ENCODE results near the gene STX16.

STX16 gene

DNA sequence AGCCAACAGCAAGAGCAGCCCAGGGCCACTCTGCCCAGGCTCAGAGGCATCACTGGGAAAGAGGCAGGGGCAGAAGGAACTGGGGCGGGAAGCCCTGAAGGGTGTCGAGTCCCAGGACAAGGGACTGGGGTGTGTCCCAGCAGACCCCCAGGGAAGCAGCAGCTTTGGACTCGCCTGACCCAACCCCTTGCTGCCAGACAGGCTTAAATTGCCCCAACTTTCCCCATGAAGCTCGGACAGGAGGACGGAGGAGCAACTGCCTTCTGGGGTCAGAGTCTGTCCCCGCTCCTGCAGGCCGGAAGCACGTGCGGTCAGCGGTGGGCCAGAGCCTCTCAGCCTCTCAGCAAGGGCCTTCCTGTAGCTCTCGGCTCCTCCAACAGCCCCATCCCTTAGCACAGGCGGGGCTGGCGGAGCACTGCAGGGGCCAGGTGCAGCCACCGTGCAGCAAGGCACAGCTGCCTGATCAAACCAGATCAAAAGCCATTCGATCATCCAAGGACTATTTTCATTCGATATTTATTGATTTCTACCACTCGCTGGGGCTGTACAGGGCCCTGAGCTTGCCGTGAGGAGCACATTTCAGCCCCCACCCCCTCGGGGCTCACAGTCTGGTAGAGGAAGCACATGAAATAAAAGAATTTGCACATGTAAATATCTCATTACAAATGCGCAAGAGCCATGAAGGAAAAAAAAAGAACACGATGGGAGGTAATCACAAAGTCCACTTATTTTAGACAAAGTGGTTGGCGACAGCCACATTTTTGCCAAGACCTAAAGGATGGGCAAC is 31.8 kb upstream of the STX16 start:
- no peak for DNase-seq

DNA sequence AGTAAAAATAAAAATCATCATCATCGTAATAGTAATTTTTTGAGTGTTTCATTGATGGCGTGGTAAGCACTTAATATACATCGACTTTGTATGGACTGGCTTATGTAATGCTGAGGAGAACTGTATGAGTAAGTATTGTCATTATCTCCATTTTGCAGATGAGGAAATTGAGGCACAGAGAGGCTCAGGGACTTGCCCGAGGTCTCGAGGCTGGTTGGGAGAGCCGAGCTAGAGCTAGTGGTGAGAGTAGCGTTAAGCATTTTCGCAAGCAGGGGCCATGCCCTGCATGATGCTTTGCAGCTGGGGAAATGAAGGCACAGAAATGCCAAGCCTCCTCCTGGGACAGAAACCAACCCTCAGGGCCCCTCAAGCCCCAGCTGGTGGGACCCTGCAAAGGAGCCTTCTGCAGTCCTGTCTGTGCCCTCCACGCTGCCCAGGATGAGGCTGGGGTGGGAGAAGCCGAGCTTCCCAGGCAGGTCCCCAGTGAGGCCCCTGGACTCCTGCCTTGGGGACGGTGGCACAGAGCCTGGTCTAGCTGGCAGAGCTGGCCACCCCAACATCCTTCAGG is 31.1 kb upstream of the STX16 start:
- no peak for DNase-seq

DNA sequence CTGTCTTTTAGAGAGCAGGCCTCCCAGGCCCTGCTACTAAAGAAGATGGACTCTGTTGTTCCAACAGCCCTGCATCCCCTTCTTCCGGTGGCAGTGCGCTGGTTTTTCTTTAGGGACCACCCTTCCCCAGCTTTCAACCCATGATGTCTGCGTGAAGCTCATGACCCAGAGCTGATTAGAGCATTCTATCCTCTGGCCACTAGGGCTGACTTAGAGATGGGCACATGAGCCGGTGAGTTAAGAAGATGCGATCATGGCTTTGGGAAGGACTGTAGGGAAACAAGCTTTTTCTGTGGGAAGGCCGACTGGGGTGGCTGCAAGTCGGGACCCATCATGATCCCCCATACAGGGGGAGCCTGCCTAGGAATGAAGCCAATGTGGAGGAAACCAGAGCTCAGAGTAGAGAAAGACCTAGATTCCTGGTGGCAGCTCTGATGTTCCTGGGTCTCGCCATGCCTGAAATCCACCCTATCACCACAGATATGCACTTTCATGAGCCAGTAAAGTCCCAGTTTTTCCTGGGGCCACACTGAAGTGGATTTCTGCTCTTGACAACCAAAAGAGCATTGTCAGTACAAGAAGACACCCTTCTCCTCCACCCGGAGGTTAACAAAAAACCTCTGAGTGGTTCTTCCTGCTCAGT is 29.1 kb upstream of the STX16 start:
- DNase-seq, result no peak

DNA sequence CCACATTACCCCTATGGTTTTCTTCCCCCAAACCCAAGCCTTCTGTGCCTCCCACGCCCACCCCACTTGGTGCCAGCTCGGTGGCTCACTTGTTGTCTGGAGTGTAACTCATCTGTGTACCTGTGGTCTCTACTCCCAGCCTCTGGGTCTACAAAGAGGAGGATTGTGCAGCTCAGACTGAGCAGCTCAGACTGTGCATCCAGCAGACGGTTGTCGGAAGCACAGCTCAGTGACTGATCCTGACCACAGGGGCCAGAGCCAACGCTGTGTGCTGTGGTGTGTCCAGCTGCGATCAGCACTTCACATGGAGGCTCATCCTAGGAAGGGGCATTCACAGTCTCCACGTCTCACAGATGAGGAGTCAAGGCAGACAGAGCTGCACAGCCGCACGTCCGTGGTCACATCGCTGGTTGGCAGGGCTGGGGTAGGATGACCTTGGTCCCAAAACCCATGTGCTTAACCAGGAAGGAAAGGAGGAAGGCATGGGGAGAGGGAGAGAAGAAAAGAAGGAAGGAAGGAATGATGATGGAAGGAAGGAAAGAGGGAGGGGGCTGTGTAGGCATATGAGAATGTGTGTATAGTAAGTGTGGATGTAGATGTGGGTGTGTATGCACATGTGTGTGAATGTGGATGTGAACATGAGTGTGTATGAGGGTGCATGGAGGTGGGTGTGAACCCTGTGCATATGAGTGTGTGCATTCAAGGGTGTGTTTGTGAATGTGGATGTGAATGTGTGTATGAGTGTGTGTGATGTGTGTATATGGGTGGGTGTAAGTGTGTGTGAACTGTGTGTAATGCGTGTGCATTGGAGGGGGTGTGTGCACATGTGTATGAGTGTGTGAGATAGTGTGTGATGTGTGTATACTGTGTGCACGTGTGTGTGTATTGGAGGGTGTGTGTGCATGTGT is 28.2 kb upstream of the STX16 start:
- no peak for DNase-seq

DNA sequence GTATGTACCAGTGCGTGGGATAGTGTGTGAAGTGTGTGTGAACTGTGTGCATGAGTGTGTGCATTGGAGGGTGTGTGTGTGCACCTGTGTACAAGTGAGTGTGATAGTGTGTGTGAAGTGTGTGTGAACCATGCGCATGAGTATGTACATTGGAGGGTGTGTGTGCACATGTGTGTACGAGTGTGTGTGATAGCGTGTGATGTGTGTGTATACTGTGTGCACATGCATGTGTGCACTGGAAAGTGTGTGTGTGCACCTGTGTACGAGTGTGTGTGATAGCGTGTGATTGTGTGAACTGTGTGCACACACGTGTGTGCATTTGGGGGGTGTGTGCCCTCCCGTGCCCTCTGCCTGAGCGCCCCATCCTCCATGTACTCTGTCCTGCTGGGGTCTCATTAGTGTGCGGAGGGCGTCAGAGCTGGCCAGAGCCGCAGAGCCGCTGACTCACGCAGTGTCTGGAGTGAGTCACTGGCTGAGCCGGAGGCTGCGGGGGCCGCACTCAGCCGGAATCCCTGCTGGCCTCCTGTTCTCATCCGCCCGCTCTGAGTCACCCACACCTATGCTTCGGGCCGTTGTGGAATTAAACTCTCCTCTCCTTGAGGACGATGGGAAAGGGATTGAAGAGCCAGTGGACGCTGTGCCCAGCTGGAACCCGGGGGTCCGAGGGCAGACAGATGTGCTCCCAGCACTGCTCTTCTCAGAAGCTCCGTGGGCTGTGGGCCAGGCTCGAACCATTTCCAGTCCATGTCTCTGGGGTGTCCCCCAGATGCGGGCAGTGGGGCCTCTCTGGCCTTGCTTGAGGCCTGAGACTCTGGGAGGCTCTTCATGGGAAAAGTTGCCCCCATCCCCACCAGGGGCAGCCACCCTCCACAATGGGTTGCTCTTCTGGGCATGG is 27.3 kb upstream of the STX16 start:
- peak; percentile 78 for DNase-seq

DNA sequence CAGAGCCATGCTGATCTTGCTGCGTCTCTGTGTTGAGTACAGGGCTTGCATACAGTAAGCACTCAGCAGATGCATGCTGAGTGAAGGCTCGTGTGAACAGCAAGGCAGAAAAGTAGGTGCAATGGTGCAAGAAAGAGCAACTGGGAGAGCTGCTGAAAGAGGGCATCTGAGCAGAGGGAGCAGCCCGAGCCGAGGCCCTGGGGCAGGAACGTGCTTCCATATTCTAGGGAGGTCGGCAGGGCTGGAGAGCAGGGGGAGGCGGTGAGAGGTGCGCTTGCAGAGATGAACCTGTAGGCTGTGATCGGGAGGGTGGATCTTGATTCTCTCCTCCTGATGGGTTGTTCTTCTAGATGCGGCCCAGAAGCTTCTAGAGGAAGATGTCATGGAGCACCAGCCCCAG is 26.4 kb upstream of the STX16 start:
- DNase-seq, result no peak

DNA sequence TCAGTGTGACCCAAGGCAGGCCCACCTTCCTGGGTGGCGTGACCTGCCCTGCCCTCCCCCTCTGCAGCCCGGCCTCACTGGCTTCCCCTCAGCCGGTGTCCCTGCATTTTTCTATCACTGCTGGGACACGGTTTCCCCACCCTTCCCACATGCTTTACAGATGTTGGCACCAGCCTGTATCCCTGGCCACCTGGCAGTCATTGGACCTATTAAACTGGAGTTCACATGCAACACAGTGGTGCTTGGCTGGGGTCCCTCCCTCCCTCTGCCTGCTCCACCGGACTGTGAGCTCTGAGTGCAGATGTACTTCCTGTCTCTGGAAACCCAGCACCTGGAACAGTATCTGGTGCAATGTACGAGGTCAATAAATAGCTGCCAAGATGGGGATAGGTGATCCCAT is 25.5 kb upstream of the STX16 start:
- DNase-seq, result no peak

DNA sequence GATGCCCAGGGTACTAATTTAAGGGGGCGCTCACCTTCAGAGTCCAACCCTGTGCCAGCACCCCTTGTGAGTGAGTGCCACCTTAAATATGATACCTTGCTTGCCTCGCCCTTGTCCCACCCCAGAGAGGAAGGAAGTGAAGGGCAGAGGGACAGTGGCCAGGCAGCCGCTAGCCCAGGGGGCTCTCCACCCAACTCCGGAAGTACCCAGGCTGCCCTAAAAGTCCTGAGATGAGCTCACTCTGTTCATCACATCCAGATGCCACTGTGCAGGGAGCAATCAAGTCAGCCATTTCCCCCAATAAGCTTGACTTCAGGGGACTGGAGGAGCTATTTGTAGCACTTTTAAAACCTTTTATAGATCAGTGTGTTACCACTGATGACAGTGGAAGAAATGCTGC is 25.0 kb upstream of the STX16 start:
- DNase-seq, result no peak

DNA sequence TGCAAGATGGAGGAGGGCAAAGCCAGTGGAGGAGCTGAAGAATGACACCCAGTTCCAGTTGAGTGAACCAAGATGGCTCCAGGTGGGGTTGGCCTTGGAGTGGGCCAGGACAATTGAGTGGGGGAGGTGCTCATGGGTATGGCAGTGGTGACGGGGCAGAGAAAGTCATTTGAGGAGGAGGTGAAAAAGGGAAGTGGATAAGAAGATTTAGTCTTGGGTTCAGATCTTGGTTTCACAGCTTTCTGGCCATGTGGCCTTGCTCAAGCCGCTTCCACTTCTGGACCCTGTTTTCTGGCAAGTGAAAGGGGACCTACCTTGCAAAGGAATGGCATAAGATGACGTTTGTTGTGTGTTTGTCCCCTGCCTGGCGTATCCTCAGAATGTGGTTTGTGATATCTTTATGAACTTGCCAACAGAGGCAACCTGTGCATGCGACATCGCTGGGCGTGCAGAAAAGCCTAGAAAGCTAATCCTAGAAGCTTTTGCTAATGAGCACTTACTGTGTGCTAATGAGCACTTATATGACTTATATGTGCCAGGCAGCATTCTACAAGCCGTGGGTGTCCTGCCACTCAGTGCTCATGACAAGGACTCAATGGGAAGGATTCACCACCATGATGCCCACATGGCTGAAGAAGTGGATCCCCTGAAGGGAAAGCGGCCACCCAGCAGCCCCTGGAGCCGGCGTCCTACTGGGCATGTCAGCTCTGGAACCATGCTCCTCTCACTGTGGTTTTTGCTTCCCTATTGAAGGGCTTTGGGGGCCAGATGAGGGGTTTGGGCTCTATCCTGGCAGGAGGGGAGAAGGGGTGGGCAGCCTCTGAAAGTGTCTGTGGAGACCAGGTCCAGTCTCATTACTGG is 23.6 kb upstream of the STX16 start:
- no peak for DNase-seq

DNA sequence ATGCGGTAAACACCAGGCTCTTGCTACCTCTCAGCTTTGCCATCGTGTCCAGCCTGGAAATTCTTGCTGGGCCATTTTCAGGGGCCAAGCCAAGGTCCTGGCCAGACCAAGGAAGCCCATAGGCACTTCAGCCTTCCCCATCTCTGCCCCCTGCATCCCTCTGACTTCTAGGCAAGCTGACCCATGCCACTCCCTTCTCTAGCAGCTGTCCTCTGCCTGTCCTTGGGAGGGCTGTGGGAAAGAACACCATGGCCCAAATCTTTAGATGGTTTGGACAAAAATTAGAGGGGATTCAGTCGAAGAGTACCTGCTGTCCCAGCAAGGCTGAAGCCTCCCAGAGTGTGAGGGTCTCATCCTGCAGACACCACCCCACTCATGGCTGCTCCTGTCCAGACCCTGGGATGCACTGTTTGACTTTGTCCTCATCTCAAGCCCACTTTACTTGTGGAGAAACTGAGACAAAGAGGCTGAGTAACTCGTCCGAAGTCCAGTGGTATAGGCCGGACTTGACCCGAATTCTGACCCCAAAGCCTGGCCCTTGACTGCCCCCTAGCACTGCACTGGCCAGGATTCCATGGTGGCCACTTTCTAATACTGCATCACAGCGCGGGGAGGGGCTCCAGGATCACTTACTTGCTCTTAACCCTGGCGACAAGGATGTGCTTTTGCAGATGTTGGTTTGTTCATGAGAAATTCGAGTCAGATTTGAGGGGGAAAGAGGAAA is 22.4 kb upstream of the STX16 start:
- no peak for DNase-seq

DNA sequence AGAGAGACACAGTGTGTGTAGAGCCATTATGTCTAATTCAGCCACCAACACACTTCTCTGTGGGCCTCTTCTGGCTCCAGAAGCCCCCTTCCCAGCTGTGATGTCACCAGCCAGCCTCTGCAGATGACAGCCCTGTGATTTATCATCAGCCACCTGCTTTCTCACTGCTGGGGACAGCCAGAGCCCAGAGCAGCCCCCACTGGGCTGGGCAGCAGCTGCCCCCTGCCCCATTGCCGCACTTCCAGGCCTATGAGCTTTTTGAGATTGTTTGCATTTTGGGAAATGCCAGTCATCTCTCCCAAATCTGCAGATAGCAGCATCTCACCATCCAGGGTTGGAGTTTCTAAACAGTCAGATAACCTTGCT is 21.9 kb upstream of the STX16 start:
- peak; percentile 76 for DNase-seq

DNA sequence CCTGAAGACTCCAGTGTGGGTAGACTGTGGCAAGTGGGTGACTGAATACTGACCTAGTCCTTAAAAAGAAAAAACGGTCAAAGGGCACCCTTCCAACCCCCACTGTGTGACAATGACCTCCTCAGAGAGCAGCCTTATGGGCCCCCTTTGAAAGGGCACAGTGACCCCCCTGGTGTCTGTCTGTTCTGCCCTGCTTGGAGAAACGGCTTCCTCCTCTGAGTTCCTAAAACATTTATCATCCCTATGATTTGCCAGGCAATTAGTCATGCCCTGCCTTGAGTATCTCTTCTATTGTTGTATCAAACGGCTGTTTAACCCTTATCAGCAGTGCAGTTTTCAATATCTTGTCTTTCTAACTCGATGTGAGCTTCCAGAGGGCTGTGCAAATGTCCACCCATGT is 21.0 kb upstream of the STX16 start:
- no peak for DNase-seq

DNA sequence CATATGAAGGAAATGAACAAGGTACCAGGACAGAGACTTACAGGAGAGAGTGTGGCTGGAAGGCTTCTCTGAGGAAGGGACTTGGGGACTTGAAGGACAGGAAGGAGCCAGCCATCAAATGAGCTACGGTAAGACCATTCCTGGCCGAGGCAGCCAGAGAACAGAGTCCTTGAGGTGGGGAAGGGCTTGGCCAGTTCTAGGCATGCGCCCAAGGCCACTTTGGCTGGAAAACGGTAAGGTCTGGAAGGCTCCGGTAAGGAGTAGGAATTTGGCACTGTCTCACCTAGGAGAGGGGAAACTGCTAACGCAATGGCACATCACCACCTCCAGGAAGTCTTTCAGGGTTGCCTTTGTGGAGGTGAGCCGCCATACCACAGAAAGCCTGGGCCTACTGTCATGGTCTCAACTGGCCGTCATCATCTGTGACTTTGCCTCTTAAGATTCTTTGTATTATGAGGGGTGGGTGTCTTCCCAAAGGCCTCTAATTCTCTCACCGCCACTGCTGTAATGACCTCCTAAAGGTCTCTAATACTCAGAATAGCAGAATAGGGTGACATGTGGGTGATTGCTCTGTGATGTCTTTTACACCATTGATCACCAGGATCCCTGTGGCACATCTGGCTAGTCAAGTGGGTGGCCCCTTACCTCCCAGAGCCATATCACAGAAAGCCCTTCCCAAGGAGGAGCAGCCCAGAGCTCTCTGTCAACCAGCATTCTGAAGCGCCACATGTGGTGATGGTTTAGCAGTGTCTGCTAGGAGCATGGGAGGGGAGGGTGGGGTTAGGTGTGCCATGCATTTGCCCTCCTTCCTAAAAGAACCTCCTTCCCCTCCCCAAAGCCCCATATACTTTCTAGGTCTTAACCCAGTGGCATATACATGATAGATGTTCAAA is 17.7 kb upstream of the STX16 start:
- DNase-seq, result no peak

DNA sequence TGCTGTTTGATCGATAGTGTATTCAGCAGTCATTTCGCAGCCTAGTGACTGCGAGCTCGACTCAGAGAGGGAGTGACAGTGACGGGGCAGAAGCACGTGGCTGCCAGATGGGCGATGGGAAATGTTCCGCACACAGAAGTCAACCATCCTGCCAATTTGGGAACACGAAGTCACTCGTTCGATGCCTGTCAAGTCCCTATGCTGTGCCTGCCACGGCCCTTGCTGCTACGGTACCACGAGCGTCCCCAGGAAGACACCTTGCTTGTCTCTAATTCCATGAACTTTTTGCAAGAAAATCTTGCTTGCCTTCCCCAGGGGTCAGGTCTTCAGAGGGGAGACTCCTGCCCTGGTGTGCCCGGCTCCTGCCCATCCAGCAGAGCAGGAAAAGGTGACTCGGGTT is 17.0 kb upstream of the STX16 start:
- DNase-seq, result no peak

DNA sequence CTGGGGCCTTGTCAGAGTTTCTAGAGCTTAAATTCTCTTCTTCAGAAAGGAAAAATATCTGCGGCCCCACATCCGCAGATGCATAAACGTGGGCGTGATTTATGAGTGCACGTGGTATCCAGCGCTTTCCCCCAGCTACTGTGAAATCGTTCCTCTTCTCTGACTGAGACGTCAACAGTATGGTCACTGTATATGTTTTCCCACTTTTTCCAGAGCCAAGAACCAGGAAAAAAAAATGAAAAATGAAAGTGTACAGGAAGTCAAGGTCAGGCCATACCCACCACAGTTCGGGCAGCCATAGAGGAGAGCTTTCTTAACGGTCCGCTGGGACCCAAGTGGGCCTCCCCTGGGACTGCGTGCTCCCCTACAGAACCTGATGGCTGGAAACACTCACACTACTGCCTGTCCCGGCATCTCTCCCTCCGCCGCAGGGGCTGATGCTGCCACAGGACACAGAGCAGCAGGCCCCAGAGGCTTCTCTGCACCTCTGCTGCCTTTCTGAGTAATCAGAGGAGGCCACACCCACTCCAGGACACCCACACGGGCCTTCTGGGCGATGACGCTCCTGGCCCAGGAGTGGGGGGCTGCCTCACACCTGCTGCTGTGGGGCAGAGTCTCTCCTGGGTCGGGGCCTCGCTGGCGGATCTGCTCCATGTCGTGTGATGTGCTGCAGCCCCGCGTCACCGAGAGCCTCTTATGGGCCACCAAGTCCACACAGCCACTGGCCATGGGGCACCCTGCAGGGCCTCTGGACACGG is 16.4 kb upstream of the STX16 start:
- peak; percentile 87 for DNase-seq

DNA sequence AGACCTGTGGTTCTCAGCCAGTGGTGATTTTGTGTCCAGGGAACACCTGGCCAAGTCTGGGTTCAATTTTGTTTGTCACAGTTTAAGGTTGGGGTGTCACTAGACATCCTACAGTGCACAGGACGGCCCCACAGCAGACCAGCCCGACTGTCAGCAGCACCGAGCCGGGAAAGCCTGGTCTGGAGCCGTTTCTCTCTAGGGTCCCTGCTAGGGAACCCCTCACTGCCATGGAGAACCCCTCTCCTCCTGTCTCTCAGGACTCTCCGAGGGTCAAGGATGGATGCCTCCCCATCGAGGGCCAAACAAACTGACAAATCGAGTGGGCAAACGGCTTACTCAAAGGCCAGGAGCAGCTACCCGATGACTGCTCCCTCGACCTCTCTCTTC is 15.8 kb upstream of the STX16 start:
- DNase-seq, result no peak

DNA sequence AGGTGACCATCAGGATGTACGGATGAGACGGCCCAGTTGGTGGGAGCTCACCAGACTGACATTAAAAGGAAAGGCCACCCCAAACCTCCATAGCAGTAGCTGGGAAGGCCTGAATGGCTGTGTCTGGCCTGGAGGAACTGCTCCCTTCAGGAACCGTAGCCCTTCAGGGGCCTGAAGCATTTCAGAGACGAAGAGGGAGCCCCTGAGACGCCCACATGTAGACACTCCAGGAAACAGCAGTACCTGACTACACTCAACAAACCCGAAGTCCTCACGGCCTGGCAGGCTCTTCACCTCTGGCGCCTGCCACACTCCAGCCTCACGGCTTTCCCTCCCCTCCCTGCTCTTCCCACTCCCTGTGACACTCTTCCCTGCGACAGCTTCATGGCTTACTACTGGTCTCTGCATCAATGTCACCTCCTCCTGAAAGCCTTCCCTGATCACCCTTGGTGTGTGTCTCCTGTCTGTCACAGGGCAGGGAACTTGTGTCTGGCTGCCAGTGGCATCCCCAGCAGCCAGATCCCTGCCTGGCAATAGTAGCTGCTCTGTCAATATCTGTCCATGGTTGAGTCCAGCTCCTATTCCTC is 14.6 kb upstream of the STX16 start:
- no peak for DNase-seq

DNA sequence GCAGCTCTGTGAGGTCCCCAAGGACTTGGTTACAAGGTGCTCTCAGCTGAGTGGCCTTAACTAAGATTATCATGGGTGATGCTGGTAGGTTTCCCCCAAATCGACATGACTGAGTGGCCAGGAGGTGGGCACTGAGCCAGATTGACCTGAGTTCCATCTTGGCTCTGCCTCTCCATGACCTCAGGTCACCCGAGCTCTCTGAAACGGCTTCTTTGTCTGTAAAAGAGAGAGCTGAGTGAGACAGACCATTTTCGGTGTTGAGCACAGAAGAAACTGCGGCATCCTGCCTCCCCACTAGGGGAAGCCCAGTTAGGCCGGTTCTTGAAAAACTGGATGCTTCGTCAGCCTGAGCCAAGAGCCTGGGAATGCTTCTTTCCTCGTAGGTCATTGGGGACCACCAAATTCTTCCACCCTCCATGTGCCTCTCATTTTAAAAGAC is 14.1 kb upstream of the STX16 start:
- no peak for DNase-seq
